GDM1 (cell line): ENCODE measurements around the gene SYT15.
"Not testable (repeated sequence)": the region's sequence is repeated elsewhere in the genome, so short reads cannot be mapped to it uniquely, and the experiment has no call there.

Source experiments
- DNase-seq: peaks from one replicate; lab custom pipeline; 2025; lab: John Stamatoyannopoulos, UW

SYT15 gene

GRCh38 chr10:46589589-46589988 lies 10.7 kb downstream of the SYT15 start:
- DNase-seq: not testable (repeated sequence)

- DNase-seq: not testable (repeated sequence)
Measured at GRCh38 chr10:46591053-46591452, 12.1 kb downstream of the SYT15 start.

GRCh38 chr10:46593307-46593706 lies 14.4 kb downstream of the SYT15 start:
- DNase-seq: not testable (repeated sequence)

GRCh38 chr10:46594453-46595063 lies 15.6 kb downstream of the SYT15 start:
- DNase-seq: not testable (repeated sequence)

- DNase-seq: not testable (repeated sequence)
Measured at GRCh38 chr10:46596570-46596969, 17.6 kb downstream of the SYT15 start.

GRCh38 chr10:46597616-46598246 lies 18.8 kb downstream of the SYT15 start:
- DNase-seq: not testable (repeated sequence)

GRCh38 chr10:46600516-46600915 lies 21.6 kb downstream of the SYT15 start:
- not testable (repeated sequence) for DNase-seq

GRCh38 chr10:46615540-46615939 lies 36.6 kb downstream of the SYT15 start:
- not testable (repeated sequence) for DNase-seq

GRCh38 chr10:46616227-46616626 lies 37.3 kb downstream of the SYT15 start:
- not testable (repeated sequence) for DNase-seq

GRCh38 chr10:46617134-46617533 lies 38.2 kb downstream of the SYT15 start:
- DNase-seq: not testable (repeated sequence)

GRCh38 chr10:46617913-46618312 lies 39.0 kb downstream of the SYT15 start:
- DNase-seq: not testable (repeated sequence)

- not testable (repeated sequence) for DNase-seq
Measured at GRCh38 chr10:46623899-46624654, 45.1 kb downstream of the SYT15 start.

- not testable (repeated sequence) for DNase-seq
Measured at GRCh38 chr10:46629805-46630204, 50.9 kb downstream of the SYT15 start.

- DNase-seq: not testable (repeated sequence)
Measured at GRCh38 chr10:46630816-46631215, 51.9 kb downstream of the SYT15 start.

- not testable (repeated sequence) for DNase-seq
Measured at GRCh38 chr10:46631683-46632082, 52.8 kb downstream of the SYT15 start.

- DNase-seq: not testable (repeated sequence)
Measured at GRCh38 chr10:46634698-46635097, 55.8 kb downstream of the SYT15 start.

- not testable (repeated sequence) for DNase-seq
Measured at GRCh38 chr10:46635364-46635959, 56.5 kb downstream of the SYT15 start.

- not testable (repeated sequence) for DNase-seq
Measured at GRCh38 chr10:46640005-46640404, 61.1 kb downstream of the SYT15 start.
